Astrocyte (in vitro differentiated cells and primary cell): ENCODE measurements around the gene KRTAP1-4.

Source experiments
- EZH2 ChIP-seq: IDR thresholded peaks from 2 replicates; pipeline ENCODE4 v1.6.1; 2012; ENCODE audit warnings: mild to moderate bottlenecking, low read length, inconsistent platforms; ENCODE audit not compliant: insufficient read depth
- TF ChIP-seq, protein P1 (sequence below): IDR thresholded peaks from 2 replicates; pipeline ENCODE4 v1.5.1; 2011; ENCODE audit warnings: low read depth, mild to moderate bottlenecking, inconsistent platforms, low read length, moderate library complexity; ENCODE audit not compliant: insufficient read depth

DNA sequence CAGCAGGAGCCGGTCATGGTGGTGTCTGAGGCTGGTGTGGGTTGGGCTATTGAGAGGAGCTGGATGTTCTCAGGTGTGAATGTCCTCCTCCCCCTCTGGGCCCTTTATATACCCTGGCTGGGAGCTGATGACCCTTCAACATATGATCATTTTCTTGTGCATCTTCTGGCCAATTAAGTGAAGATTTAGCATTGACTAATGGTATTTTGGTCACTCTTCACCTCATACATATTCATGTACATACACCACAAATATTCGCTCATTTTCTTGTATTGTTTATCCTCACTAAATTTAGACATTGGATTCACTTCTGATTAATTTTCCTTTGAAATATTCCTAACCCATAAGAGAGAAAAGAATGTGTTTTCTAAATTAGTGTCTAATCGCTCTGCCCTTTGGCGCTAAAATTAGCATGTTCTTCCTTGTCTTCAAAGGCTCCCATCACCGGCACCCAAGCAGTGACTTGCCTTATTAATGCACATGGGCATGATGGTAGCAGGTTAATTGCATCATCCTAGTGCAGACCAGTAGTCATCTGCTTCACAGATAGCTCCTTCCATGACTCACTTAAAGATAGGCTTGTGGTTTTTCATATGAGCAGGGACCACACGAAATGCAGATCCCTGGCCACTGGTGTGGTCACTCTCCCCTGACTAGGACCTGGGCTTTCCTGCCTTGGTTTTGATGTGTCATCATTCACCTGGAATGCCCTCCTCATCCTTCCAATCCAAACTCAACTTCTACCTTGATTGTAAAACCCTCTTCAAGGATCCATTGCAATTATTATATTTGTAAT, 36.0 kb upstream of the KRTAP1-4 start, which contains the start of gene KRTAP2-4:
- TF ChIP-seq, protein P1, sequence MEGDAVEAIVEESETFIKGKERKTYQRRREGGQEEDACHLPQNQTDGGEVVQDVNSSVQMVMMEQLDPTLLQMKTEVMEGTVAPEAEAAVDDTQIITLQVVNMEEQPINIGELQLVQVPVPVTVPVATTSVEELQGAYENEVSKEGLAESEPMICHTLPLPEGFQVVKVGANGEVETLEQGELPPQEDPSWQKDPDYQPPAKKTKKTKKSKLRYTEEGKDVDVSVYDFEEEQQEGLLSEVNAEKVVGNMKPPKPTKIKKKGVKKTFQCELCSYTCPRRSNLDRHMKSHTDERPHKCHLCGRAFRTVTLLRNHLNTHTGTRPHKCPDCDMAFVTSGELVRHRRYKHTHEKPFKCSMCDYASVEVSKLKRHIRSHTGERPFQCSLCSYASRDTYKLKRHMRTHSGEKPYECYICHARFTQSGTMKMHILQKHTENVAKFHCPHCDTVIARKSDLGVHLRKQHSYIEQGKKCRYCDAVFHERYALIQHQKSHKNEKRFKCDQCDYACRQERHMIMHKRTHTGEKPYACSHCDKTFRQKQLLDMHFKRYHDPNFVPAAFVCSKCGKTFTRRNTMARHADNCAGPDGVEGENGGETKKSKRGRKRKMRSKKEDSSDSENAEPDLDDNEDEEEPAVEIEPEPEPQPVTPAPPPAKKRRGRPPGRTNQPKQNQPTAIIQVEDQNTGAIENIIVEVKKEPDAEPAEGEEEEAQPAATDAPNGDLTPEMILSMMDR, result no peak
- TF ChIP-seq EZH2, result no peak
